NCI-H524 treated with DMSO at 0.1 percent for 48 hours (cell line): Measurements from ENCODE around the gene GNAI1.

Source experiments
- DNase-seq: peaks from one replicate; lab custom pipeline; 2025; lab: John Stamatoyannopoulos, UW

Gene GNAI1

GRCh38 chr7:80134536-80135308, at the start of gene GNAI1:
Gene GNAI1, plus strand, starts transcription at chr7:80134831. Its CDS starts 330 bp downstream, at chr7:80135161.
- no peak for DNase-seq

GRCh38 chr7:80087051-80087770, 47.4 kb upstream of the GNAI1 start:
- DNase-seq: no peak

- no peak for DNase-seq
Measured at GRCh38 chr7:80087771-80088170, 46.9 kb upstream of the GNAI1 start.

- no peak for DNase-seq
Measured at GRCh38 chr7:80088705-80089104, 45.9 kb upstream of the GNAI1 start.

GRCh38 chr7:80089366-80089765, 45.3 kb upstream of the GNAI1 start:
- no peak for DNase-seq

- no peak for DNase-seq
Measured at GRCh38 chr7:80093349-80093748, 41.3 kb upstream of the GNAI1 start.

- no peak for DNase-seq
Measured at GRCh38 chr7:80095545-80095944, 39.1 kb upstream of the GNAI1 start.

GRCh38 chr7:80097756-80098155, 36.9 kb upstream of the GNAI1 start:
- DNase-seq: no peak

- DNase-seq: no peak
Measured at GRCh38 chr7:80098795-80099194, 35.8 kb upstream of the GNAI1 start.

- no peak for DNase-seq
Measured at GRCh38 chr7:80100254-80100653, 34.4 kb upstream of the GNAI1 start.

GRCh38 chr7:80105701-80106408, 28.8 kb upstream of the GNAI1 start:
- no peak for DNase-seq

- no peak for DNase-seq
Measured at GRCh38 chr7:80106498-80107113, 28.0 kb upstream of the GNAI1 start.

- no peak for DNase-seq
Measured at GRCh38 chr7:80107278-80107677, 27.4 kb upstream of the GNAI1 start.

- no peak for DNase-seq
Measured at GRCh38 chr7:80110376-80110775, 24.3 kb upstream of the GNAI1 start.

- DNase-seq: no peak
Measured at GRCh38 chr7:80114159-80114558, 20.5 kb upstream of the GNAI1 start.

GRCh38 chr7:80124526-80125264, 9.9 kb upstream of the GNAI1 start:
- DNase-seq: no peak

- no peak for DNase-seq
Measured at GRCh38 chr7:80127412-80128160, 7.0 kb upstream of the GNAI1 start.

- no peak for DNase-seq
Measured at GRCh38 chr7:80128918-80129317, 5.7 kb upstream of the GNAI1 start.

GRCh38 chr7:80129785-80130184, 4.8 kb upstream of the GNAI1 start:
- DNase-seq: no peak

GRCh38 chr7:80131675-80132435, 2.8 kb upstream of the GNAI1 start:
- DNase-seq: no peak
